Measurements from ENCODE around the gene AHNAK.

DNA sequence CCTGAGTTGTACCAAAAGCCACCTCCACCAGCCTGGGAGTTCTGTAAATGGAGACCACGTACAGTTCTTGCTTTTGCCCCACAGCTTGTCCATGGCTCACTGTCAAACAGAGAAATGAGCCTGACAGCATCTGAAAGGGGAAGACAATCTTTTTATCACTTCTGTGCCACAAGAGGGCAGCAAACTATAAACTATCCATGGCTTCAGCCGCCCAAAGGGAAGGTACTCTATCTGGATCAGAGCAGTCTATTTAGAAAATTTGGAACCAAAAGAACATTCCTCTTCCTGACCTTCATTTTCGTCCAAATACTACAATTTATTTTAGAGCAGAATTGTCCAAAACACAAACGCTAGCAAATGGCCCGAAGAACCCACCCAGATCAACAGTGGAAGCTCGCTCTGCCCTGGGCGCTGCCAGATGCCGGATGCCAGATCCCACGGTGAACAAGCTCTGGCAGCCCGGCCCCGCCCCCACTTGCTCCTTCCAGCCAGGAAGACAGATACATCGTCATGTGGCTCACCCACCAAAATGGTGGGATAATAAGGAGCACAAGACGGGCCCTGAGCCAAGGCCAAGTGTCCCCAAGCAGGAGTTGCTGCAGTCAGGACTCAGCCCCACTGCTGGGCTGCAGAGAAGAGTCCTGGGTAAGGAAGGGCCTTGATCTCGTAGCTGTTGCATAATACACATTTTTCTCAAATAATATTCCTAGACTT is 151.6 kb downstream of the AHNAK start:
- TF ChIP-seq TFCP2L1 (CRISPR knock-in tag; IDR thresholded peaks at IDR 0.05), result no peak
- TF ChIP-seq, protein P1, sequence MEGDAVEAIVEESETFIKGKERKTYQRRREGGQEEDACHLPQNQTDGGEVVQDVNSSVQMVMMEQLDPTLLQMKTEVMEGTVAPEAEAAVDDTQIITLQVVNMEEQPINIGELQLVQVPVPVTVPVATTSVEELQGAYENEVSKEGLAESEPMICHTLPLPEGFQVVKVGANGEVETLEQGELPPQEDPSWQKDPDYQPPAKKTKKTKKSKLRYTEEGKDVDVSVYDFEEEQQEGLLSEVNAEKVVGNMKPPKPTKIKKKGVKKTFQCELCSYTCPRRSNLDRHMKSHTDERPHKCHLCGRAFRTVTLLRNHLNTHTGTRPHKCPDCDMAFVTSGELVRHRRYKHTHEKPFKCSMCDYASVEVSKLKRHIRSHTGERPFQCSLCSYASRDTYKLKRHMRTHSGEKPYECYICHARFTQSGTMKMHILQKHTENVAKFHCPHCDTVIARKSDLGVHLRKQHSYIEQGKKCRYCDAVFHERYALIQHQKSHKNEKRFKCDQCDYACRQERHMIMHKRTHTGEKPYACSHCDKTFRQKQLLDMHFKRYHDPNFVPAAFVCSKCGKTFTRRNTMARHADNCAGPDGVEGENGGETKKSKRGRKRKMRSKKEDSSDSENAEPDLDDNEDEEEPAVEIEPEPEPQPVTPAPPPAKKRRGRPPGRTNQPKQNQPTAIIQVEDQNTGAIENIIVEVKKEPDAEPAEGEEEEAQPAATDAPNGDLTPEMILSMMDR (IDR thresholded peaks at IDR 0.05), result peak; percentile 91
- no peak for TF ChIP-seq REST (IDR thresholded peaks at IDR 0.05)
- peak; percentile 93 for TF ChIP-seq RAD21 (conservative IDR thresholded peaks at IDR 0.05 in 1 of 2, IDR thresholded peaks at IDR 0.05 in 1 of 2)
- TF ChIP-seq EP300 (IDR thresholded peaks at IDR 0.05), result no peak

Data from A549 (cell line).